GM18519 (cell line): Measurements from ENCODE around the gene HAX1.

Experiments used
- ATAC-seq: cut with Tn5 transposase; IDR thresholded peaks from one replicate; pipeline ENCODE4 v1.9.1; 2021; ENCODE audit warnings: mild to moderate bottlenecking, moderate library complexity; ENCODE audit not compliant: unreplicated experiment, low FRiP score

The HAX1 gene

GRCh38 chr1:154324669-154325582 is 52.5 kb downstream of the HAX1 start, which contains the start of gene ATP8B2:
Gene ATP8B2 (plus strand): TSS chr1:154325525. CDS start chr1:154328142, 2,617 bp downstream.
- ATAC-seq, result no peak
